ENCODE results near the gene RNF44. TPM values are rescaled to one million over a fixed set of nuclear protein-coding genes. Genes with fewer than 3 reads are reported as not detected.

RNF44 gene
- total and polyA plus RNA-seq, 2 of the 4 experiments (the other 2 are of a cell fraction) = 0.54 to 12.4 TPM

GRCh38 chr5:176574297-176574591, 37.0 kb upstream of the RNF44 start:
- Histone ChIP-seq H3K56ac (ENCODE audit: extremely low read depth, insufficient read depth, low read length) (no peak overlapping the region), H3K79me1 (ENCODE audit: low read depth in 1 of 2, low read length in 2 of 2) (no peaks in the 10 kb centered on the region), H4K8ac (ENCODE audit: low read depth in 2 of 2, low read length in 2 of 2) (no peak overlapping the region), H3K27ac (ENCODE audit: insufficient read depth, low read length) (no peak overlapping the region), H3K23ac (ENCODE audit: low read depth, low read length) (no peak overlapping the region), H3K9ac (ENCODE audit: low read depth, low read length) (no peak overlapping the region), H3K4me3 (ENCODE audit: insufficient read depth, low read depth, low read length) (no peak overlapping the region), H3K14ac (replicated peaks; ENCODE audit: low read depth, low read length) (no peak overlapping the region), H3K36me3 (ENCODE audit: control insufficient read depth, insufficient read depth, low read length) (no peaks in the 10 kb centered on the region), H3K4me1 (ENCODE audit: control insufficient read depth, insufficient read depth, low read length) (peaks cover 3% of the 10 kb centered on the region), H3K27me3 (ENCODE audit: control insufficient read depth, insufficient read depth, low read length) (peaks cover 5% of the 10 kb centered on the region; the same call in 1 of the 2 replicates), H3K4me2 (ENCODE audit: low read depth, low read length) (no peak overlapping the region), H2BK15ac (ENCODE audit: low read depth, low read length) (no peak overlapping the region), H3K4ac (ENCODE audit: low read depth, low read length) (no peak overlapping the region), H3K9me3 (ENCODE audit: control insufficient read depth, insufficient read depth, low read length) (no peaks in the 10 kb centered on the region), H2AFZ (replicated peaks; ENCODE audit: low read length, poor library complexity) (peak overlapping the region; percentile 3), H2BK120ac (ENCODE audit: low read depth, low read length) (no peak overlapping the region), H2AK5ac (ENCODE audit: low read depth, low read length) (no peak overlapping the region), H3K9me1 (ENCODE audit: insufficient read depth, low read length) (0 out of 2 replicates have a peak, but pooled peaks cover under 1% of the 10 kb centered on the region), H4K20me1 (ENCODE audit: insufficient read depth, low read length) (no peaks in the 10 kb centered on the region), H2BK20ac (ENCODE audit: low read depth, low read length) (no peak overlapping the region), H4K91ac (ENCODE audit: insufficient read depth, low read depth, low read length) (no peak overlapping the region), H4K5ac (ENCODE audit: low read depth, low read length) (no peak overlapping the region), H2AK9ac (replicated peaks; ENCODE audit: low read depth, low read length, poor library complexity) (no peak overlapping the region), H3K18ac (ENCODE audit: low read depth, low read length) (no peak overlapping the region), H2BK5ac (ENCODE audit: low read depth, low read length, poor library complexity, severe bottlenecking) (no peak overlapping the region)
- ChIA-PET POLR2A (ENCODE audit: unreplicated experiment) (interaction anchor here (0.5 kb wide), 1 partner anchor 138 kb away, joined by 12 read pairs; no protein-coding TSS in a partner anchor), CTCF (interaction anchor here (1.0 to 1.8 kb wide), 3 partner anchors 44 to 158 kb away, joined by 3 to 5 read pairs (median 3); partner anchors contain the start of gene CLTB)
- TF ChIP-seq RCOR1 (IDR thresholded peaks at IDR 0.05; ENCODE audit: insufficient replicate concordance, low read length) (no peak), MXI1 (IDR thresholded peaks at IDR 0.05; ENCODE audit: borderline replicate concordance, low read depth, low read length) (no peak), FOS (IDR thresholded peaks at IDR 0.05; ENCODE audit: low read depth, low read length) (no peak), MAZ (IDR thresholded peaks at IDR 0.05; ENCODE audit: borderline replicate concordance, low read depth, low read length) (no peak)
- no TSS peak for BruUV-seq (replicated peaks)
- intact Hi-C loops (cut with micrococcal nuclease) = loop anchor here (1.0 kb wide), 4 partner anchors 40 to 84 kb away; partner anchors contain the start of gene TSPAN17
- in situ Hi-C loops (cut with MboI; ENCODE audit: low sequenced_read_pairs) = loop anchor here (10.0 to 25.0 kb wide), 2 partner anchors 51 to 837 kb away; no protein-coding TSS in a partner anchor
- 79% methylated on average over 5 of the region's 10 CpGs; no CpG with 5 or more reads in 1 of the 2 experiments for WGBS, 2 experiments (ENCODE audit: extremely low coverage in 2 of 2, insufficient read length in 1 of 2)
- no peak for DNase-seq
- dilution Hi-C loops (cut with HindIII; ENCODE audit: low sequenced_read_pairs, unreplicated experiment) = no loop called here
- no peak for ATAC-seq (ENCODE audit: low read depth)

All from IMR-90 (cell line).